ENCODE results near the gene G6PC3. TPM values are rescaled to one million over a fixed set of nuclear protein-coding genes. Genes with fewer than 3 reads are reported as not detected.
A peak's percentile ranks its signal among the peaks of the same experiment; 100 is the strongest.

The G6PC3 gene
- total RNA-seq, 1 donor from 2014 or later = 40.1 TPM

- peak; percentile 22 to 31 for ATAC-seq
- no peak for DNase-seq
- Histone ChIP-seq H3K4me1 (no peaks in the 10 kb centered on the region), H3K9me3 (no peaks in the 10 kb centered on the region), H3K4me3 (no peak overlapping the region), H3K27me3 (ENCODE audit: low read depth) (no peaks in the 10 kb centered on the region), H3K27ac (no peak overlapping the region), H3K36me3 (peaks cover 97% of the 10 kb centered on the region)
- intact Hi-C loops (cut with DNase I) = no loop called here
- TF ChIP-seq CTCF (IDR thresholded peaks at IDR 0.05) = no peak
Measured at GRCh38 chr17:44086364-44087311, 16.1 kb downstream of the G6PC3 start.

- H3K27me3 ChIP-seq (ENCODE audit: low read depth) = no peaks in the 10 kb centered on the region
- DNase-seq (no peak), ATAC-seq (no peak)
- no peak overlapping the region for H3K4me3 ChIP-seq
- H3K36me3 ChIP-seq = peaks cover 97% of the 10 kb centered on the region
- no peak for TF ChIP-seq CTCF (IDR thresholded peaks at IDR 0.05)
- H3K4me1 ChIP-seq = no peaks in the 10 kb centered on the region
- no peak overlapping the region for H3K27ac ChIP-seq
- intact Hi-C loops (cut with DNase I) = no loop called here
- no peaks in the 10 kb centered on the region for H3K9me3 ChIP-seq
Measured at GRCh38 chr17:44087319-44087718, 16.8 kb downstream of the G6PC3 start.

- no peak overlapping the region for H3K4me3 ChIP-seq
- no peak for ATAC-seq
- H3K9me3 ChIP-seq = no peaks in the 10 kb centered on the region
- no peaks in the 10 kb centered on the region for H3K27me3 ChIP-seq (ENCODE audit: low read depth)
- DNase-seq = no peak
- TF ChIP-seq CTCF (IDR thresholded peaks at IDR 0.05) = no peak
- H3K27ac ChIP-seq = no peak overlapping the region
- intact Hi-C loops (cut with DNase I) = no loop called here
- H3K4me1 ChIP-seq = no peaks in the 10 kb centered on the region
- H3K36me3 ChIP-seq = peaks cover 97% of the 10 kb centered on the region
Measured at GRCh38 chr17:44088254-44088653, 17.7 kb downstream of the G6PC3 start.

GRCh38 chr17:44091200-44091997 lies 20.9 kb downstream of the G6PC3 start:
- Histone ChIP-seq H3K27me3 (ENCODE audit: low read depth) (no peaks in the 10 kb centered on the region), H3K36me3 (peaks cover 74% of the 10 kb centered on the region), H3K4me1 (peaks cover 18% of the 10 kb centered on the region), H3K4me3 (no peak overlapping the region), H3K9me3 (no peaks in the 10 kb centered on the region), H3K27ac (no peak overlapping the region)
- TF ChIP-seq CTCF (IDR thresholded peaks at IDR 0.05) = no peak
- intact Hi-C loops (cut with DNase I) = no loop called here
- DNase-seq (no peak), ATAC-seq (no peak)

- peaks cover 69% of the 10 kb centered on the region for H3K36me3 ChIP-seq
- H3K27ac ChIP-seq = no peak overlapping the region
- intact Hi-C loops (cut with DNase I) = no loop called here
- DNase-seq = no peak
- peaks cover 25% of the 10 kb centered on the region for H3K4me1 ChIP-seq
- no peak overlapping the region for H3K4me3 ChIP-seq
- no peak for TF ChIP-seq CTCF (IDR thresholded peaks at IDR 0.05)
- ATAC-seq = no peak
- H3K9me3 ChIP-seq = no peaks in the 10 kb centered on the region
- H3K27me3 ChIP-seq (ENCODE audit: low read depth) = no peaks in the 10 kb centered on the region
Measured at GRCh38 chr17:44092051-44092450, 21.5 kb downstream of the G6PC3 start.

All from lower lobe of right lung (tissue), 2 donors.